WI38 (cell line): ENCODE measurements around the gene VILL.

Source experiments
- H3K4me3 ChIP-seq: 2 replicates; pipeline ENCODE4 v1.5.1; 2011; ENCODE audit warnings: low read depth, mild to moderate bottlenecking, control low read depth, low read length
- TF ChIP-seq, protein P1 (sequence below): IDR thresholded peaks from 2 replicates; pipeline ENCODE4 v1.5.1; 2012; ENCODE audit warnings: low read depth, mild to moderate bottlenecking, control low read depth, low read length

Gene VILL

DNA sequence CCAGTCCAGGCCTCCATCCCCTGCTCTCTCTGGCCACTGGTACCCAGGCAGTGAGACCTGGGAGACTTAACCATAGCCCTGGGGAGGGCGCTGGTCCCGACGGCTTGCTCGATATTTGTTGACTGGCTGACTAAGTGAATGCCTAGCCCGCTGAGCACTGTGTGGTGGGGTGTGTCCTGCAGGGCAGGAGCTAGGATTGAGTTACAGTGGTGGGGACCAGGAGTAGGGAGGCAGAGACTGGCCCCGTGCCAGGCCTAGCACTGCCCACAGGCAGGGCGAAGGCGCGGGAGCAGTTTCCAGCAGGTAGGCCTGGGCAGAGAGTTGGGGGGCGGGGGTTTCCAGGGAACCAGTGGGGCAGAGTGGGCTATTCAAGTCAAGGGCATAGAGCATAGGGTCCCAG is at the start of gene VILL:
TSS of gene VILL (plus strand) at position 260 of the 400 bp plus-strand sequence. CDS start 2,887 bp downstream, outside the sequence.
- TF ChIP-seq, protein P1, sequence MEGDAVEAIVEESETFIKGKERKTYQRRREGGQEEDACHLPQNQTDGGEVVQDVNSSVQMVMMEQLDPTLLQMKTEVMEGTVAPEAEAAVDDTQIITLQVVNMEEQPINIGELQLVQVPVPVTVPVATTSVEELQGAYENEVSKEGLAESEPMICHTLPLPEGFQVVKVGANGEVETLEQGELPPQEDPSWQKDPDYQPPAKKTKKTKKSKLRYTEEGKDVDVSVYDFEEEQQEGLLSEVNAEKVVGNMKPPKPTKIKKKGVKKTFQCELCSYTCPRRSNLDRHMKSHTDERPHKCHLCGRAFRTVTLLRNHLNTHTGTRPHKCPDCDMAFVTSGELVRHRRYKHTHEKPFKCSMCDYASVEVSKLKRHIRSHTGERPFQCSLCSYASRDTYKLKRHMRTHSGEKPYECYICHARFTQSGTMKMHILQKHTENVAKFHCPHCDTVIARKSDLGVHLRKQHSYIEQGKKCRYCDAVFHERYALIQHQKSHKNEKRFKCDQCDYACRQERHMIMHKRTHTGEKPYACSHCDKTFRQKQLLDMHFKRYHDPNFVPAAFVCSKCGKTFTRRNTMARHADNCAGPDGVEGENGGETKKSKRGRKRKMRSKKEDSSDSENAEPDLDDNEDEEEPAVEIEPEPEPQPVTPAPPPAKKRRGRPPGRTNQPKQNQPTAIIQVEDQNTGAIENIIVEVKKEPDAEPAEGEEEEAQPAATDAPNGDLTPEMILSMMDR, result no peak
- no peak within 1 kb of the TSS for H3K4me3 ChIP-seq

DNA sequence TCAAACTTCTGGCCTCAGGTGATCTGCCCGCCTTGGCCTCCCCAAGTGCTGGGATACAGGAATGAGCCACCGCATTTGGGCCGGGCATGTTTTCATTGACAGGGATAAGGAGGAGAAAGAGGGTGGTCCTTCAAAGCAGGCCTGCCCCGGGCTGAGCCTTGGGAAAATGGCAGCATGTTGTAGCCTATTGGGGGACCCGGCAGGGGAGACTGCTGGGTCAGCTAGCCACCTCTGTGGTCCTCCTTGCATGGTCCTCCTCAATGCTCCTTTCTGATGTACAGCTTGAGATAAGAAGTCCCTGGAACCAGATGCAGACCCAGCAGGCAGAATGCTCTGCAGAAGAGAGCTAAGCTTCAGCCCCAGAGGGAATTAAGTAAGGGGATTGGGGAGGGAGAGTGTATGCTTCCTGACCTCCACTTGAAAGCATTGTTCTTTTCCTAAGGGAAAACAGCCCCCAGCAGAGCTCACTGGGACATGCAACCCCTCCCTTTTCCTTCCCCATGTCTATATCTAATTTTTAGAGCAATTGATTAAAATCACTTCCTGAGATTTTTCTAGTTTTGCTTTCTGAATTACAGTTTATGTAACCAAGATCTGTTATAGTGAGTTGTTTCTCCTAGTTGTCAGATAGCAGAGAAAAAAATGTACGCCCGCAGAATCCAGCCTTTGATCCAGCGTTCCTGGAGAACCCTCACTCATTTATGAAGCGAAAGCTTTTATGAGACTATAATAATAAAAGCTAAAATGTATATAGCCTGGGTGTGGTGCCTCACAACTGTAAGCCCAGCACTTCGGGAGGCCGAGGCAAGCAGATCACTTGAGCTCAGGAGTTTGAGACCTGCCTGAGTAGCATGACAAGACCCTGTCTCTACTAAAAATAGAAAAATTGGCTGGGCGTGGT is 48.7 kb upstream of the VILL start:
- H3K4me3 ChIP-seq, result no peak overlapping the region
- TF ChIP-seq, protein P1, result no peak

DNA sequence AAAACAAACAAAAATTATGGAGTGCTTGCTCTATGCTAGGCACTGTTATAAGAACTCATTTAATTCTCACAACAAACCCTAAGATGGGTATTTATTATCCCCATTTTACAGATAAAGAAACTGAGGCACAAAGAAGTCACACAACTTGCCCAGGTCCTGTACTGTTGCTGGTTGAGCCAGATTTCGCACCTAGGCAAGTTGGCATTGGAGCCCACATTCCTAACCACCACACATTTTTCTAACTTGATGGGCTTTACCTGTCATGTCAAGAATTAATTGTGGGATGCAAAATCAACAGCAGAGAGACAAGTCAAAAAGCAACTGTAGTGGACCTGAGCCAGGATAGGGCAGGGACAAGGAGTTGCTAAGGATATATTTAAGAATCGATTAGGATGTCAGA is 47.9 kb upstream of the VILL start:
- TF ChIP-seq, protein P1, result no peak
- H3K4me3 ChIP-seq, result no peak overlapping the region

DNA sequence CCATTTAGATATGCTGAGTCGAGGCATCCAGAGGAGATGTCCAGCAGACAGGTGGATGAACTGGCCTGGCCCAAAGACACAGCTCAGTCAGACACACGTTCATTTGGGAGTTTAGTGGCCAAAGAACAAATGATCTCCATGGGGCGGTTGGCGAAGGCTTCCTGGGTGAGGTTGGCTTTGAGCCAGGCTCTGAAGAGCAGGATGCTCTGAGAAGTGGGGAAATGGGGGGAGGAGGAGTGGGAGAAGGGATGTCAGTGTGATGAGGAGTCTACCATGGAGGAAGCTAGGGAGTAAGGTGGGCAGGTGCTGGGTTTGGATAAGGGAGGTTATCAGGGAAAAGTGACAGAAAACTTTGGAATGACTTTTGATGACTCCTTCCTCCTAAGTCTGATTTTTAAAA is 47.5 kb upstream of the VILL start:
- TF ChIP-seq, protein P1, result no peak
- H3K4me3 ChIP-seq, result no peak overlapping the region

DNA sequence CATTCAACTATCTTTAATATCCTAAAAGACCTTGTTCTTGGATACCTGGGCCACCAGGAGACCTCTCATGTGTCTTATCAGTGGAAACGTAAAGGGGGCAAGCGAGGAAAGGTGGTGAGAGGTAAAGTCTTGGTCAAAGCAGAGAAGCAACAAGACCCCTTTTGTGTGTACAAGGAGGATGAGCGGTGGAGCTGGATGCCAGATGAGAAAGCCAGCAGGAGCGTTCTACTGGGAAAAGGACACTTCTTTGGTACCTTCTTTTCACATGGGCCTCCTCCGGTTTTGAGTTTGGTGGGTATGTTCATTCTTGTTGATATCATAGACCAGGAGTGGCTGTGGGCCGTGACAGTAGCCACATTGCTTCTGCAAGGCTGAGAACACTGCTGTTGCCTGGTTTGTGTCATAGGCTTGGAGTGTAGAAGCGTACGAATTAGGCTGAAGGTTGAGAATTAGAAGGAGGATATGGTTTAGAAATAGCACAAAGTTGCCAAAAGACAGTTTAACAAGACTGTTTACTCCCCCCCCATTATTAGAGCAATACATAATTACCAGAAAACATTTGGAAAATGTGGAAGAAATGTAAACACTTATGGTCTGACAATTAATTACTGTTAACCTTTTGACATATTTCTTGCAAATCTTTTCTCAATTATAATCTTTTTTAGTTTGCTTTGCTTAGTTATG is 46.8 kb upstream of the VILL start:
- TF ChIP-seq, protein P1, result no peak

DNA sequence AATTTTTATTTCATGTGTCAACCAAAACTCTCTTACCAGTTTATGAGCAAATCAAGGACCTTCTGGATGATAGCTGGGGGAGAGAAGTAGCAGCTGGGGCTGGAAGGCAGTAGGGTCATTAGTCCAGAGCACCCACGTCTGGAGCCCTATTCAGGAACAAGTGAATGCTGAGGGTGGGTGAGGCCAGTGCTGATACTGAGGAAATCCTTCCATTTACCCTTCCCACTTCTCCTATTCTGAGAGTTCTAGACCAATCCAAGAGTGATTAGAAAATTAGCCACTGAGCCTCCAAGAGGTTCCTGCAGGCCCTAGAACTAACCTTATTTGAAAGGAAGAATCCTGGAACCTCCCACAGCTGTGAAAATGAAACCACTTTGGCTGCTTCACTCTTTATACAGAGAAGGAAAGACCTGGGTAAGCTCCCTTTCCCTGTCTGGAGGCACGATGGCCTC is 46.2 kb upstream of the VILL start:
- no peak overlapping the region for H3K4me3 ChIP-seq
- TF ChIP-seq, protein P1, result no peak

More for the DNA sequence above, 46.8 kb upstream of the VILL start:
- no peak overlapping the region for H3K4me3 ChIP-seq

DNA sequence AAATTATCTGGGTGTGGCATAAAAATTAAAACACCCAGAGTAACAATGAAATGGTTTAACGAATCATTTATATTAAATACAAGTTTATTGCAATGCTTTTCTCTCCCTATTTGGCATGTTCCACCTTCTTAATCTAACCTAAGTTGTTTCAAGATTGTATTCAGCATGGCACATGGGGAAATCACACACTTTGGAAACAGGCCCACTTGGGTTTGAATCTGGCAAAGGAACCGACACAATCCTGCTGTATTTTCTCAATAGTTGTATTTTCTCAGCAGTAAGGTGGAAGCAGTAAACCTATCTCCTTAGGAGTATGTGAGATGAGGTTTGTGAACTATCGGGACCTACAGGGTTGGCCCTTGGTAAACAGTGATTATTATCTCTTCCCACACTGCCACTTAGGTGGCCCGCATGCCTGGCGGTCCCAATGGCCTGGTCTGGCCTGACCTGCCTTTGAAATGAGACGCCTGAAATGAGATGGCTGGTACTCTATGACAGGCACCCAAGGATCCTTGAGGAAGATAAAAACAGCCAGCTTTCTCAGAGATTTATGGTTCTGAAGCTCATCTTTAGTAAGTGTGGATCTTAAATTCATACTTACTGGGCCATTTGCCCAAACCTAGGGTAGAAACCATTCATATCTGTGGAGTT is 45.3 kb upstream of the VILL start:
- TF ChIP-seq, protein P1, result no peak
- H3K4me3 ChIP-seq, result no peak overlapping the region
